B cell (primary cell): ENCODE results near the gene ZNF428. TPM values are rescaled to one million over a fixed set of nuclear protein-coding genes. Genes with fewer than 3 reads are reported as not detected.

Experiments
- ATAC-seq: fragments of 200-7000 bp; cut with Tn5 transposase; one replicate; pipeline ENCODE4 v1.10.0; 2021; ENCODE audit warnings: low read depth, mild to moderate bottlenecking, moderate number of reproducible peaks, moderate library complexity
- CTCF ChIA-PET: fragments of 350-600 bp; sonication (Branson Sonifier 250); formaldehyde crosslinking; loops from one replicate; lab custom pipeline; 2021; ENCODE audit warnings: antibody characterized with exemption, inconsistent platforms; lab: Charles Lee
- POLR2A ChIA-PET: fragments of 350-600 bp; sonication (Branson Sonifier 250); formaldehyde crosslinking; loops from one replicate; lab custom pipeline; 2021; ENCODE audit warnings: antibody characterized with exemption; lab: Charles Lee
- DNase-seq: peaks from one replicate; pipeline ENCODE4 v3.0.0; 2013
- H2AFZ ChIP-seq: 2 replicates; pipeline ENCODE4 v1.6.1; 2012; ENCODE audit warnings: mild to moderate bottlenecking, low read depth, low read length; ENCODE audit not compliant: insufficient read depth, poor library complexity, severe bottlenecking
- H3K27ac ChIP-seq, 2 donors: 1 replicate in 1 of 2; 2 replicates in 1 of 2; pipeline ENCODE4 v1.5.1; 2012 to 2013; ENCODE audit warnings: low read length in 2 of 2, mild to moderate bottlenecking in 2 of 2, moderate library complexity in 1 of 2
- H3K27me3 ChIP-seq, 4 experiments: fragments of 200-600 bp in 1 of 4; sonication (generic) in 1 of 4; replicated peaks in 1 of 4; 1 replicate in 2 of 4; 2 replicates in 2 of 4; pipeline versions ENCODE4 v1.6.1 to v1.7.0; 2013 to 2016; ENCODE audit warnings: low read length in 3 of 4, mild to moderate bottlenecking in 2 of 4, mixed read lengths in 1 of 4, moderate library complexity in 1 of 4; ENCODE audit not compliant: insufficient read depth in 4 of 4, control insufficient read depth in 3 of 4; ENCODE audit errors: control extremely low read depth in 1 of 4
- H3K36me3 ChIP-seq, 2 experiments: replicated peaks in 1 of 2; 1 replicate in 1 of 2; 2 replicates in 1 of 2; pipeline versions ENCODE4 v1.6.1 to v1.7.1; 2013; ENCODE audit warnings: low read length in 1 of 2; ENCODE audit not compliant: insufficient read depth in 2 of 2, control insufficient read depth in 1 of 2; ENCODE audit errors: control extremely low read depth in 1 of 2, extremely low read depth in 1 of 2
- H3K4me1 ChIP-seq, 2 donors: fragments of 200-600 bp in 1 of 2; sonication (generic) in 1 of 2; 1 replicate in 1 of 2; 2 replicates in 1 of 2; pipeline versions ENCODE4 v1.5.1 to v1.6.1; 2013 to 2017; ENCODE audit warnings: low read length in 2 of 2; ENCODE audit not compliant: control insufficient read depth in 2 of 2, insufficient read depth in 2 of 2
- H3K4me2 ChIP-seq: replicated peaks from 2 replicates; pipeline ENCODE3; 2012; ENCODE audit warnings: mild to moderate bottlenecking, low read depth, low read length; ENCODE audit not compliant: poor library complexity, severe bottlenecking
- H3K4me3 ChIP-seq, 5 experiments: fragments of 200-600 bp in 1 of 5; sonication (generic) in 1 of 5; 1 replicate in 3 of 5; 2 replicates in 2 of 5; pipeline versions ENCODE4 v1.5.1 to v1.7.0; 2011 to 2016; ENCODE audit warnings: low read length in 4 of 5, mild to moderate bottlenecking in 4 of 5, low read depth in 2 of 5, control low read depth in 1 of 5, moderate library complexity in 1 of 5; ENCODE audit not compliant: insufficient read depth in 1 of 5; ENCODE audit errors: control extremely low read depth in 1 of 5, extremely low read depth in 1 of 5
- H3K79me2 ChIP-seq: fragments of 200-600 bp; sonication (generic); one replicate; pipeline ENCODE4 v1.6.0; 2016; ENCODE audit warnings: low read length; ENCODE audit not compliant: control insufficient read depth, insufficient read depth
- H3K9ac ChIP-seq: fragments of 200-600 bp; sonication (generic); 2 replicates; pipeline ENCODE4 v1.6.1; 2017; ENCODE audit warnings: mild to moderate bottlenecking, low read length, moderate library complexity
- H3K9me3 ChIP-seq, 3 donors: one replicate each; pipeline versions ENCODE4 v1.6.1 to v1.7.1; 2013; ENCODE audit warnings: low read length in 2 of 3; ENCODE audit not compliant: control insufficient read depth in 2 of 3, insufficient read depth in 1 of 3; ENCODE audit errors: control extremely low read depth in 1 of 3
- H4K20me1 ChIP-seq: 2 replicates; pipeline ENCODE4 v1.6.0; 2012; ENCODE audit warnings: mild to moderate bottlenecking, low read length; ENCODE audit not compliant: insufficient read depth, control insufficient read depth, poor library complexity, severe bottlenecking
- H3K27ac Mint-ChIP-seq: one replicate; pipeline ENCODE4 v1.8.0; 2021; ENCODE audit warnings: mixed read lengths
- H3K27me3 Mint-ChIP-seq: one replicate; pipeline ENCODE4 v1.8.0; 2021; ENCODE audit warnings: mixed read lengths
- H3K4me1 Mint-ChIP-seq: one replicate; pipeline ENCODE4 v1.8.0; 2021; ENCODE audit warnings: mixed read lengths
- H3K4me3 Mint-ChIP-seq: one replicate; pipeline ENCODE4 v1.8.0; 2021; ENCODE audit warnings: mixed read lengths
- H3K9me3 Mint-ChIP-seq: one replicate; pipeline ENCODE4 v1.8.0; 2022; ENCODE audit warnings: mixed read lengths; ENCODE audit not compliant: insufficient read depth
- EZH2 ChIP-seq: IDR thresholded peaks from 2 replicates; pipeline ENCODE4 v1.6.1; 2012; ENCODE audit warnings: borderline replicate concordance, low read depth, mild to moderate bottlenecking, moderate library complexity, low read length; ENCODE audit not compliant: insufficient read depth, poor library complexity, severe bottlenecking
- WGBS: methylation state at CpG from one replicate; pipeline ENCODE4 v1.1.5; 2013; ENCODE audit warnings: missing lambda C conversion rate; ENCODE audit not compliant: insufficient coverage; 5-methylcytosine and 5-hydroxymethylcytosine counted together
- intact Hi-C: fragments of 100-400 bp; cut with micrococcal nuclease; formaldehyde crosslinking; loops from one replicate; pipeline ENCODE4 v1.10.0; 2022
- polyA plus RNA-seq: library from polyadenylated mRNA; depleted of rRNA; stranded (reverse); fragments of >200 nt; gene quantifications from 2 replicates; pipeline ENCODE4 v1.2.3, GENCODE V29; 2012
- total RNA-seq, 2 donors: library from RNA; stranded (reverse); fragments of 120-200 nt in 1 of 2; gene quantifications; 1 replicate in 1 of 2; 2 replicates in 1 of 2; pipeline versions ENCODE4 v1.2.3 to v1.2.4, GENCODE V29; 2013 to 2022
- TF ChIP-seq, protein P1 (sequence below): fragments of 200-600 bp; IDR thresholded peaks from one replicate; pipeline ENCODE4 v1.8.0; 2022; ENCODE audit warnings: antibody characterized with exemption, mild to moderate bottlenecking

Gene ZNF428
- total and polyA plus RNA-seq, 2 donors (not counting 1 experiment from before 2014, with no cell fraction given): 16.9 to 19.7 TPM

DNA sequence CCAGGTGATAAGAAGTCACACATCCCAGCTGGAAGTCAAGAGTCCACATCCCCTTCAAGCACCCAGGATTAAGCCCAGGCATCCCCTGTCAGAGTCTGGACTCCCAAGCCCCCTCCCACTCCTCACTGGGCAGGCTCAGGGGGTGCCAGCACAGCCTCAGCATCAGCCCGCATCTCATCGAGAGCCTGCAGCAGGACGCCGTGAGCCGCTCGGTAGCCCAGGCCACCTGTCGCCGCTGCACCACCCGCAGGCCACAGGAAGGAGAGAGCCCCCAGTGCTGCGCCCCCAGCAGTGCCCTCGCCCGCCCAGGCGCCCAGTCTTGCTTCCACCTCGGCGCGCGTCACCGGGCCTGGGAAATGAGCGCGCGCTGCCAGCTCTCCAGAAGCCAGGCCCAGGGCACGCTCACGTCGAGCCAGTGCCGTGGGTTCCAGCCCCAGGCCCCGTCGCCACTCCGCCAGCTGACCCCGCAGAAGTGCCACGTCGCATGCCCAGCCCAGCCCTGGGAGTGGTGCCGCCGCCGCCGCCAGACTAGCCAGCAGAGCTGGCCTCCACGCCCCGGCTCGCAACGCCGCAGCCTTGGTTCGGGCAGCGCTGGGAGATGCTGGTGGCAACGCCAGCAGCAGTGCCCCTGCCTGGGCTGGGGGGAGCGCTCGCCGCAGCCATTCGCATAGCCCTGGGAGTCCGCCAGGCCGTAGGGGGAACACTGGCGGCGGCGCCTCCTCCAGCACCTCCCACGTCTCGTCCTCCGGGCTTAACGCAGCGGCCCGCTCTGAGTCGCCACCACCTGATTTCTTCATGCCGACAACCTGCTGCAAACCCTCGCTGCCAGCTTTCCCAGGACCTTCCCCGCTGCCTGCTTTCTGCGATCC lies 27.3 kb downstream of the ZNF428 start:
- TF ChIP-seq, protein P1, sequence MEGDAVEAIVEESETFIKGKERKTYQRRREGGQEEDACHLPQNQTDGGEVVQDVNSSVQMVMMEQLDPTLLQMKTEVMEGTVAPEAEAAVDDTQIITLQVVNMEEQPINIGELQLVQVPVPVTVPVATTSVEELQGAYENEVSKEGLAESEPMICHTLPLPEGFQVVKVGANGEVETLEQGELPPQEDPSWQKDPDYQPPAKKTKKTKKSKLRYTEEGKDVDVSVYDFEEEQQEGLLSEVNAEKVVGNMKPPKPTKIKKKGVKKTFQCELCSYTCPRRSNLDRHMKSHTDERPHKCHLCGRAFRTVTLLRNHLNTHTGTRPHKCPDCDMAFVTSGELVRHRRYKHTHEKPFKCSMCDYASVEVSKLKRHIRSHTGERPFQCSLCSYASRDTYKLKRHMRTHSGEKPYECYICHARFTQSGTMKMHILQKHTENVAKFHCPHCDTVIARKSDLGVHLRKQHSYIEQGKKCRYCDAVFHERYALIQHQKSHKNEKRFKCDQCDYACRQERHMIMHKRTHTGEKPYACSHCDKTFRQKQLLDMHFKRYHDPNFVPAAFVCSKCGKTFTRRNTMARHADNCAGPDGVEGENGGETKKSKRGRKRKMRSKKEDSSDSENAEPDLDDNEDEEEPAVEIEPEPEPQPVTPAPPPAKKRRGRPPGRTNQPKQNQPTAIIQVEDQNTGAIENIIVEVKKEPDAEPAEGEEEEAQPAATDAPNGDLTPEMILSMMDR: no peak
- TF ChIP-seq EZH2: no peak
- Mint-ChIP-seq H3K27ac (peak overlapping the region; percentile 26), H3K27me3 (no peaks in the 10 kb centered on the region), H3K4me1 (peaks cover 44% of the 10 kb centered on the region), H3K9me3 (no peaks in the 10 kb centered on the region), H3K4me3 (no peak overlapping the region)
- intact Hi-C loops: no loop called here
- Histone ChIP-seq H3K36me3 (peaks cover 0 to 18% of the 10 kb centered on the region in 2 experiments), H4K20me1 (peaks cover 5% of the 10 kb centered on the region), H3K9me3 (no peaks in the 10 kb centered on the region), H2AFZ (no peak overlapping the region), H3K4me2 (no peak overlapping the region), H3K4me3 (no peak overlapping the region), H3K27me3 (no peaks in the 10 kb centered on the region), H3K9ac (no peak overlapping the region), H3K4me1 (peaks cover 16 to 46% of the 10 kb centered on the region in 2 donors), H3K27ac (no peak overlapping the region), H3K79me2 (peaks cover 38% of the 10 kb centered on the region)
- ATAC-seq (no peak), DNase-seq (no peak)
- ChIA-PET CTCF (interaction anchor here (0.6 to 7.5 kb wide), 3 partner anchors 36 to 74 kb away, joined by 3 to 126 read pairs (median 5); no protein-coding TSS in a partner anchor), POLR2A (no interaction called here)
- WGBS: 98% methylated on average over 63 of the region's 63 CpGs

DNA sequence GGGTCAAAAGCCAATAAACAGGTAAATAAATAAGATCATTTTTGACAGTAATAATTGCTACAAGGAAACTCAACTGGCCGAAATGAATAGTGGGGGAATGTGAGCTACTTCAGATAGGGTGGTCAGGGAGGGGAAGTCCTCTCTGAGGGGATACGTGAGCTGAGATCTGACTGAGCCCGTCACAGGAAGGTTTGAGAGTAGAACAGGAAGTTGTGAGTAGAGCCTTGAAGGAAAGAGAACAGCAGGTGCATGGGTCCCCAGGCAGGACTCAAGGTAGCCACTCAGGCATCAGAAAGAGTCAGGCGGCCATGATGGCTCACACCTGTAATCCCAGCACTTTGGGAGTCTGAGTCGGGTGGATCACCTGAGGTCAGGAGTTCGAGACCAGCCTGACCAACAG lies 29.8 kb downstream of the ZNF428 start:
- ATAC-seq: no peak
- 17% methylated on average over 5 of the region's 6 CpGs for WGBS
- DNase-seq: peak; percentile 66
- H3K4me2 ChIP-seq: peak overlapping the region; percentile 22
- H3K79me2 ChIP-seq: peaks cover 30% of the 10 kb centered on the region
- H3K27ac ChIP-seq: peak overlapping the region; percentile 60 to 80
- peak overlapping the region; percentile 4 for H3K4me3 Mint-ChIP-seq
- POLR2A ChIA-PET: interaction anchor here (0.6 kb wide), 1 partner anchor 30 kb away, joined by 9 read pairs; no protein-coding TSS in a partner anchor
- H2AFZ ChIP-seq: no peak overlapping the region
- peaks cover 5% of the 10 kb centered on the region for H4K20me1 ChIP-seq
- H3K27me3 ChIP-seq: no peaks in the 10 kb centered on the region
- intact Hi-C loops: no loop called here
- peaks cover 42% of the 10 kb centered on the region for H3K4me1 Mint-ChIP-seq
- no peak overlapping the region for H3K9ac ChIP-seq
- H3K4me3 ChIP-seq: no peak overlapping the region
- TF ChIP-seq, protein P1: no peak
- TF ChIP-seq EZH2: no peak
- H3K27ac Mint-ChIP-seq: peak overlapping the region; percentile 85
- CTCF ChIA-PET: interaction anchor here (1.3 to 2.0 kb wide), 2 partner anchors 29 to 34 kb away, joined by 4 to 8 read pairs; no protein-coding TSS in a partner anchor
- peaks cover 20 to 41% of the 10 kb centered on the region in 2 donors for H3K4me1 ChIP-seq
- H3K36me3 ChIP-seq: peaks cover 0 to 18% of the 10 kb centered on the region in 2 experiments
- peaks cover 0 to 8% (median 0%) of the 10 kb centered on the region in 3 donors for H3K9me3 ChIP-seq
- no peaks in the 10 kb centered on the region for H3K9me3 Mint-ChIP-seq
- H3K27me3 Mint-ChIP-seq: no peaks in the 10 kb centered on the region
